GM12801 (cell line): Measurements from ENCODE around the gene ZNF319.

Experiments used
- CTCF ChIP-seq: IDR thresholded peaks from one replicate; pipeline ENCODE4 v1.5.1; 2011; ENCODE audit warnings: control low read depth; ENCODE audit not compliant: insufficient read length; ENCODE audit errors: extremely low read depth

The ZNF319 gene

GRCh38 chr16:58001781-58002415, 1.4 kb upstream of the ZNF319 start:
- no peak for TF ChIP-seq CTCF

GRCh38 chr16:58000706-58001676, 519 bp upstream of the ZNF319 start, which contains the start of gene USB1:
USB1 (plus strand) TSS chr16:58001407; CDS start chr16:58001484, 77 bp downstream.
- TF ChIP-seq CTCF, result no peak

- no peak for TF ChIP-seq CTCF
Observed at GRCh38 chr16:57999366-57999970, 1.0 kb downstream of the ZNF319 start.

- TF ChIP-seq CTCF, result no peak
Observed at GRCh38 chr16:57998992-57999365, 1.5 kb downstream of the ZNF319 start.

- no peak for TF ChIP-seq CTCF
Observed at GRCh38 chr16:57998486-57998885, 2.0 kb downstream of the ZNF319 start.

- TF ChIP-seq CTCF, result no peak
Observed at GRCh38 chr16:57997528-57998265, 2.8 kb downstream of the ZNF319 start.

GRCh38 chr16:57997176-57997527, 3.3 kb downstream of the ZNF319 start:
- no peak for TF ChIP-seq CTCF
